GM06990 (cell line): ENCODE results near the gene TMEM161B.

Experiments
- DNase-seq: peaks from one replicate; pipeline ENCODE4 v3.0.0-alpha.2; 2011; ENCODE audit not compliant: insufficient read length; ENCODE audit errors: extremely low read depth
- H3K27me3 ChIP-seq: replicated peaks from 2 replicates; pipeline ENCODE4 v1.6.0; 2011; ENCODE audit warnings: low read length; ENCODE audit not compliant: control insufficient read depth, insufficient read depth
- H3K36me3 ChIP-seq: 2 replicates; pipeline ENCODE4 v1.5.1; 2011; ENCODE audit warnings: low read length; ENCODE audit not compliant: control insufficient read depth, insufficient read depth
- H3K4me3 ChIP-seq: replicated peaks from 2 replicates; pipeline ENCODE4 v1.5.1; 2011; ENCODE audit warnings: low read depth, mild to moderate bottlenecking, control low read depth, low read length
- CTCF ChIP-seq: IDR thresholded peaks from 2 replicates; pipeline ENCODE4 v1.5.1; 2011; ENCODE audit warnings: low read length, control low read depth, mild to moderate bottlenecking, inconsistent platforms; ENCODE audit not compliant: insufficient read depth, poor library complexity, severe bottlenecking

TMEM161B gene

GRCh38 chr5:88268385-88269184 lies at the start of gene TMEM161B:
TSS of gene TMEM161B (minus strand) at chr5:88268845. CDS start at chr5:88268723, 122 bp downstream.
- peaks cover 1% of the 10 kb centered on the region for H3K36me3 ChIP-seq

GRCh38 chr5:88304356-88304755 lies 35.7 kb upstream of the TMEM161B start:
- no peak for TF ChIP-seq CTCF
- DNase-seq, result no peak
- H3K4me3 ChIP-seq, result no peak overlapping the region
- H3K27me3 ChIP-seq, result no peaks in the 10 kb centered on the region
- no peaks in the 10 kb centered on the region for H3K36me3 ChIP-seq

More at GRCh38 chr5:88268385-88269184, at the start of gene TMEM161B:
- no peaks in the 10 kb centered on the region for H3K27me3 ChIP-seq
- DNase-seq, result peak; percentile 95
- no peak for TF ChIP-seq CTCF
- H3K4me3 ChIP-seq, result peak within 1 kb of the TSS; percentile 86

- DNase-seq, result no peak
- H3K27me3 ChIP-seq, result no peaks in the 10 kb centered on the region
- no peak for TF ChIP-seq CTCF
Measured at GRCh38 chr5:88298425-88298824, 29.8 kb upstream of the TMEM161B start.

GRCh38 chr5:88290801-88291200 lies 22.2 kb upstream of the TMEM161B start:
- Histone ChIP-seq H3K27me3 (no peaks in the 10 kb centered on the region), H3K4me3 (no peak overlapping the region), H3K36me3 (no peaks in the 10 kb centered on the region)
- no peak for DNase-seq
- TF ChIP-seq CTCF, result no peak

More at GRCh38 chr5:88298425-88298824, 29.8 kb upstream of the TMEM161B start:
- Histone ChIP-seq H3K4me3 (no peak overlapping the region), H3K36me3 (no peaks in the 10 kb centered on the region)

GRCh38 chr5:88288528-88289197 lies 20.0 kb upstream of the TMEM161B start:
- no peak for DNase-seq
- TF ChIP-seq CTCF, result no peak
- no peaks in the 10 kb centered on the region for H3K36me3 ChIP-seq
- H3K4me3 ChIP-seq, result no peak overlapping the region
- no peaks in the 10 kb centered on the region for H3K27me3 ChIP-seq
